HUES64 (cell line): ENCODE measurements around the gene PPM1A.

ENCODE experiments used
- H3K27ac ChIP-seq: 2 replicates; pipeline ENCODE4 v1.7.0; 2013; ENCODE audit warnings: low read depth, low read length, inconsistent platforms
- H3K27me3 ChIP-seq: 2 replicates; pipeline ENCODE4 v1.6.1; 2013; ENCODE audit warnings: mild to moderate bottlenecking, low read length; ENCODE audit not compliant: insufficient read depth
- H3K36me3 ChIP-seq: 2 replicates; pipeline ENCODE4 v1.6.1; 2013; ENCODE audit warnings: mild to moderate bottlenecking, low read length; ENCODE audit not compliant: insufficient read depth
- H3K4me1 ChIP-seq: 2 replicates; pipeline ENCODE4 v1.6.1; 2013; ENCODE audit warnings: mild to moderate bottlenecking, low read length, moderate library complexity; ENCODE audit not compliant: insufficient read depth
- H3K4me3 ChIP-seq: 2 replicates; pipeline ENCODE4 v1.5.1; 2013; ENCODE audit warnings: mild to moderate bottlenecking, low read length, moderate library complexity
- H3K9ac ChIP-seq: 2 replicates; pipeline ENCODE4 v1.6.1; 2013; ENCODE audit warnings: mild to moderate bottlenecking, low read depth, low read length
- H3K9me3 ChIP-seq: 2 replicates; pipeline ENCODE4 v1.6.1; 2013; ENCODE audit warnings: low read depth, low read length; ENCODE audit not compliant: insufficient read depth
- WGBS: fragments of 150-250, 120-280 bp; methylation state at CpG from one replicate; pipeline ENCODE4 v1.1.7; 2013; ENCODE audit warnings: missing lambda C conversion rate; 5-methylcytosine and 5-hydroxymethylcytosine counted together

PPM1A gene

GRCh38 chr14:60249321-60250256, 568 bp downstream of the PPM1A start:
- Histone ChIP-seq H3K4me1 (peaks cover 51% of the 10 kb centered on the region), H3K27me3 (no peaks in the 10 kb centered on the region), H3K36me3 (no peaks in the 10 kb centered on the region), H3K27ac (peak overlapping the region; percentile 91), H3K4me3 (peak overlapping the region; percentile 97), H3K9ac (peak overlapping the region; percentile 90), H3K9me3 (no peaks in the 10 kb centered on the region)
- WGBS = under 1% methylated on average over 104 of the region's 107 CpGs

GRCh38 chr14:60250257-60251035, 1.4 kb downstream of the PPM1A start:
- H3K9me3 ChIP-seq = no peaks in the 10 kb centered on the region
- H3K4me3 ChIP-seq = peak overlapping the region; percentile 97
- peaks cover 47% of the 10 kb centered on the region for H3K4me1 ChIP-seq
- H3K36me3 ChIP-seq = no peaks in the 10 kb centered on the region
- 16% methylated on average over 8 of the region's 9 CpGs for WGBS
- peak overlapping the region; percentile 90 for H3K9ac ChIP-seq
- peak overlapping the region; percentile 91 for H3K27ac ChIP-seq
- no peaks in the 10 kb centered on the region for H3K27me3 ChIP-seq

- Histone ChIP-seq H3K9ac (no peak overlapping the region), H3K27me3 (no peaks in the 10 kb centered on the region), H3K27ac (no peak overlapping the region), H3K36me3 (no peaks in the 10 kb centered on the region), H3K9me3 (no peaks in the 10 kb centered on the region), H3K4me3 (peak overlapping the region; percentile 97; the same call in 1 of the 2 replicates), H3K4me1 (peaks cover 36% of the 10 kb centered on the region)
- WGBS = 100% methylated on average over 1 of the region's 1 CpG
Measured at GRCh38 chr14:60251877-60252276, 2.9 kb downstream of the PPM1A start.

- Histone ChIP-seq H3K9ac (no peak overlapping the region), H3K36me3 (no peaks in the 10 kb centered on the region), H3K27me3 (no peaks in the 10 kb centered on the region)
Measured at GRCh38 chr14:60252630-60253029, 3.6 kb downstream of the PPM1A start.

GRCh38 chr14:60253649-60254048, 4.6 kb downstream of the PPM1A start:
- WGBS = 76% methylated on average over 2 of the region's 3 CpGs
- Histone ChIP-seq H3K4me3 (no peak overlapping the region), H3K36me3 (no peaks in the 10 kb centered on the region), H3K4me1 (peaks cover 36% of the 10 kb centered on the region), H3K9ac (no peak overlapping the region), H3K27ac (no peak overlapping the region), H3K27me3 (no peaks in the 10 kb centered on the region), H3K9me3 (no peaks in the 10 kb centered on the region)

More at GRCh38 chr14:60252630-60253029, 3.6 kb downstream of the PPM1A start:
- Histone ChIP-seq H3K4me3 (no peak overlapping the region), H3K4me1 (peaks cover 36% of the 10 kb centered on the region), H3K9me3 (no peaks in the 10 kb centered on the region), H3K27ac (no peak overlapping the region)
- WGBS = 95% methylated on average over 2 of the region's 2 CpGs

- Histone ChIP-seq H3K27ac (no peak overlapping the region), H3K9me3 (no peaks in the 10 kb centered on the region), H3K36me3 (no peaks in the 10 kb centered on the region), H3K9ac (no peak overlapping the region), H3K27me3 (no peaks in the 10 kb centered on the region), H3K4me3 (no peak overlapping the region), H3K4me1 (peaks cover 36% of the 10 kb centered on the region)
- WGBS = 90% methylated on average over 1 of the region's 1 CpG
Measured at GRCh38 chr14:60254176-60254575, 5.2 kb downstream of the PPM1A start.

GRCh38 chr14:60257865-60258264, 8.8 kb downstream of the PPM1A start:
- Histone ChIP-seq H3K4me3 (no peak overlapping the region), H3K36me3 (no peaks in the 10 kb centered on the region), H3K27ac (no peak overlapping the region), H3K4me1 (peaks cover 12% of the 10 kb centered on the region), H3K27me3 (no peaks in the 10 kb centered on the region), H3K9me3 (no peaks in the 10 kb centered on the region), H3K9ac (no peak overlapping the region)
- 100% methylated on average over 1 of the region's 1 CpG for whole genome bisulfite sequencing

GRCh38 chr14:60265163-60265562, 16.1 kb downstream of the PPM1A start:
- H3K27ac ChIP-seq = no peak overlapping the region
- H3K4me1 ChIP-seq = peaks cover 4% of the 10 kb centered on the region; the same call in 1 of the 2 replicates
- no peak overlapping the region for H3K9ac ChIP-seq
- 91% methylated on average over 1 of the region's 1 CpG for WGBS
- H3K9me3 ChIP-seq = 0 out of 2 replicates have a peak, but pooled peaks cover 8% of the 10 kb centered on the region
- no peaks in the 10 kb centered on the region for H3K36me3 ChIP-seq
- no peaks in the 10 kb centered on the region for H3K27me3 ChIP-seq
- no peak overlapping the region for H3K4me3 ChIP-seq

- 94% methylated on average over 1 of the region's 1 CpG for WGBS
- Histone ChIP-seq H3K36me3 (no peaks in the 10 kb centered on the region), H3K9ac (no peak overlapping the region), H3K4me3 (no peak overlapping the region), H3K4me1 (peaks cover 7% of the 10 kb centered on the region), H3K27me3 (no peaks in the 10 kb centered on the region), H3K9me3 (0 out of 2 replicates have a peak, but pooled peaks cover 8% of the 10 kb centered on the region), H3K27ac (no peak overlapping the region)
Measured at GRCh38 chr14:60266021-60266937, 17.3 kb downstream of the PPM1A start.

GRCh38 chr14:60272177-60272576, 23.2 kb downstream of the PPM1A start:
- no peaks in the 10 kb centered on the region for H3K36me3 ChIP-seq
- 91% methylated on average over 2 of the region's 2 CpGs for WGBS
- no peaks in the 10 kb centered on the region for H3K27me3 ChIP-seq
- H3K4me1 ChIP-seq = peaks cover 46% of the 10 kb centered on the region
- H3K4me3 ChIP-seq = no peak overlapping the region
- H3K9me3 ChIP-seq = no peaks in the 10 kb centered on the region
- H3K9ac ChIP-seq = no peak overlapping the region
- no peak overlapping the region for H3K27ac ChIP-seq
